ENCODE measurements around the gene SRD5A2. TPM values are rescaled to one million over a fixed set of nuclear protein-coding genes. Genes with fewer than 3 reads are reported as not detected.

Gene SRD5A2
- total RNA-seq, 1 donor from 2014 or later = 2.9 TPM

GRCh38 chr2:31579996-31580320 lies 780 bp downstream of the SRD5A2 start:
- Histone ChIP-seq H3K4me3 (peak overlapping the region; percentile 5 to 47), H3K27me3 (no peaks in the 10 kb centered on the region), H3K36me3 (no peaks in the 10 kb centered on the region), H3K9me3 (no peaks in the 10 kb centered on the region), H3K27ac (no peak overlapping the region), H3K4me1 (no peaks in the 10 kb centered on the region)
- no peak for TF ChIP-seq POLR2A (IDR thresholded peaks at IDR 0.05)
- TF ChIP-seq POLR2AphosphoS5 (IDR thresholded peaks at IDR 0.05; ENCODE audit: insufficient read depth in 1 of 2, low read depth in 1 of 2) = no peak
- TF ChIP-seq CTCF (IDR thresholded peaks at IDR 0.05) = no peak
- DNase-seq (ENCODE audit: extremely low spot score in 2 of 2) = no peak
- intact Hi-C loops (cut with DNase I) = no loop called here

DNA sequence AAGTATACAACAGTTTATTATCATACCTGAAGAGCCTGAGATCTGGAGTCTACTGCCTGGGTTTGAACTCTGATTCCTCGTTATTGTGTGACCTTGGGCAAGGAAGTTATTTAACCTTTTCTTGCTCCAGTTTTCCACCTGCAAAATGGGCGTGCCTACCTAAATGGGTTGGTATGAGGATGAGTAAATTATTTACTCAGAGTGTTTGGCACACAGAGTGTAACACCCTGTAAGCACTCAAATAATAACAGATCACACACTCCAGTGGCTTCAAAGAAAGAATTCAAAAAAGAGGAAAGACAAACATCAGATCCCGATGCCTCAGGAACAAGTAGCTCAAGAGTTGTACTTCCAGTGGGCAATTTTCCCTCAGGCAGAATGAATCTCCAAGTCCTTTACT lies 2.4 kb downstream of the SRD5A2 start:
- DNase-seq (ENCODE audit: extremely low spot score in 2 of 2) = no peak
- H3K36me3 ChIP-seq = no peaks in the 10 kb centered on the region
- H3K4me1 ChIP-seq = no peaks in the 10 kb centered on the region
- H3K27me3 ChIP-seq = no peaks in the 10 kb centered on the region
- no peak for TF ChIP-seq POLR2A (IDR thresholded peaks at IDR 0.05)
- no peak for TF ChIP-seq CTCF (IDR thresholded peaks at IDR 0.05)
- TF ChIP-seq POLR2AphosphoS5 (IDR thresholded peaks at IDR 0.05; ENCODE audit: insufficient read depth in 1 of 2, low read depth in 1 of 2) = no peak
- intact Hi-C loops (cut with DNase I) = no loop called here
- no peaks in the 10 kb centered on the region for H3K9me3 ChIP-seq
- H3K4me3 ChIP-seq = no peak overlapping the region
- no peak overlapping the region for H3K27ac ChIP-seq

GRCh38 chr2:31577143-31577542 lies 3.6 kb downstream of the SRD5A2 start:
- intact Hi-C loops (cut with DNase I) = no loop called here
- H3K9me3 ChIP-seq = no peaks in the 10 kb centered on the region
- no peak for DNase-seq (ENCODE audit: extremely low spot score in 2 of 2)
- H3K4me1 ChIP-seq = no peaks in the 10 kb centered on the region
- no peaks in the 10 kb centered on the region for H3K36me3 ChIP-seq
- H3K4me3 ChIP-seq = no peak overlapping the region
- H3K27ac ChIP-seq = no peak overlapping the region
- TF ChIP-seq CTCF (IDR thresholded peaks at IDR 0.05) (no peak), POLR2A (IDR thresholded peaks at IDR 0.05) (no peak), POLR2AphosphoS5 (IDR thresholded peaks at IDR 0.05; ENCODE audit: insufficient read depth in 1 of 2, low read depth in 1 of 2) (no peak)
- no peaks in the 10 kb centered on the region for H3K27me3 ChIP-seq

DNA sequence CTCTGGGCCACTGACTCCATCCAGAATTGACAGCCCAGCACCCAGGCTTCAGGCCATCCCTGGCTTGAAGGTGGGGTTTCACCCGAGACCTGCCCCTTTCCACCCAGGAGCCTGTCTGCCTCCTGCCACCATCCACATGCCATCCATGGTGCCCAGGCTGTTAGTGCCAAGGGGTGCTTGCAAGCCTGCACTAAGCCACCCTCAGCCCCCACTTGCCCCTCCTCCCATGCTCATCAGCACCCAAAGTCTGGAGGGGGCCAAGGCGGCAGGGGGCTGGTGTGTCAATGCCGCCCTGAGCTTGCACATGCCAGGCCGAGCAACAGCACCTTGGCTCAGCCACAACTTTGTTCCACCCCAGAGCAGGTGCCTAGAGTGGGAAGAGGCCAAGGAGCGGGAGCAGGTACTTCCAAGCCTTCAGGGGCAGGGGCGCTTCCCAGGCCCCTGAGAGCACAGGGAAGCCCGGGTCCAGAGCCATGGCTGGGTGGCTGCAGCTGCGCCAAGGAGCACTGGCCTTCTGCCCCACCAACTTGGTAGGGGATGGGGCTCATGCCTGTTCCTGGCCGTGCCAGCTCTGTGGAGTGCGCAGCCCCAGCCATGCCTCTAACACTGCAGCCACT lies 12.0 kb downstream of the SRD5A2 start:
- Histone ChIP-seq H3K27me3 (no peaks in the 10 kb centered on the region), H3K4me3 (no peak overlapping the region), H3K27ac (no peak overlapping the region), H3K36me3 (no peaks in the 10 kb centered on the region), H3K4me1 (no peaks in the 10 kb centered on the region), H3K9me3 (no peaks in the 10 kb centered on the region)
- no peak for DNase-seq (ENCODE audit: extremely low spot score in 2 of 2)
- TF ChIP-seq POLR2AphosphoS5 (IDR thresholded peaks at IDR 0.05; ENCODE audit: insufficient read depth in 1 of 2, low read depth in 1 of 2) (no peak), CTCF (IDR thresholded peaks at IDR 0.05) (no peak)
- intact Hi-C loops (cut with DNase I) = no loop called here

DNA sequence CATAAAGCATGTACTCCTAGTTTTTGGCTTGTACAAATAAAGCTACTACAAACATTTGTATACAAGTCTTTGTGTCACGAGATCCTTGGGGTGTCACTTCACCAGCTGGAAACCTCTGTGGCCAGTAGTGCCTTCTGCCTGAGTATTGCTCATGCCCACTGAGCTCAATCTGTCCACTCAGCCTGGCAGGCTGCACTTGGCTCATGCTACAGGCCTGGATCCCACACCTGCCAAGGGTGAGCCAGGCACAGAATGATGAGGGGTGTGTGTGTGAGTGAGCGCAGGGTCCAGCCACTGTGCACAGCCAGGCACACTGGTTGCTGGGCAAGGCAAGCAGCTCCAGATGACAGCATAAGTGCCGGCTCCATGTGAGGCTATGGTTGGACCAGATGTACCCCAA lies 13.1 kb downstream of the SRD5A2 start:
- Histone ChIP-seq H3K27me3 (no peaks in the 10 kb centered on the region), H3K27ac (no peak overlapping the region), H3K4me3 (no peak overlapping the region), H3K36me3 (no peaks in the 10 kb centered on the region), H3K9me3 (no peaks in the 10 kb centered on the region), H3K4me1 (no peaks in the 10 kb centered on the region)
- intact Hi-C loops (cut with DNase I) = no loop called here
- DNase-seq (ENCODE audit: extremely low spot score in 2 of 2) = no peak
- no peak for TF ChIP-seq POLR2A (IDR thresholded peaks at IDR 0.05)
- TF ChIP-seq CTCF (IDR thresholded peaks at IDR 0.05) = no peak
- no peak for TF ChIP-seq POLR2AphosphoS5 (IDR thresholded peaks at IDR 0.05; ENCODE audit: insufficient read depth in 1 of 2, low read depth in 1 of 2)
